PC-9 (cell line): Measurements from ENCODE around the gene PABPN1.

Source experiments
- EZH2 ChIP-seq: fragments of 200-600 bp; sonication (generic); IDR thresholded peaks from 2 replicates; pipeline ENCODE4 v1.8.0; 2017; ENCODE audit warnings: antibody characterized with exemption, low read depth
- TF ChIP-seq, protein P1 (sequence below): fragments of 200-600 bp; sonication (generic); conservative IDR thresholded peaks from 2 replicates; pipeline ENCODE4 v1.6.1; 2017; ENCODE audit warnings: mixed run types, antibody characterized with exemption, mild to moderate bottlenecking, moderate library complexity

DNA sequence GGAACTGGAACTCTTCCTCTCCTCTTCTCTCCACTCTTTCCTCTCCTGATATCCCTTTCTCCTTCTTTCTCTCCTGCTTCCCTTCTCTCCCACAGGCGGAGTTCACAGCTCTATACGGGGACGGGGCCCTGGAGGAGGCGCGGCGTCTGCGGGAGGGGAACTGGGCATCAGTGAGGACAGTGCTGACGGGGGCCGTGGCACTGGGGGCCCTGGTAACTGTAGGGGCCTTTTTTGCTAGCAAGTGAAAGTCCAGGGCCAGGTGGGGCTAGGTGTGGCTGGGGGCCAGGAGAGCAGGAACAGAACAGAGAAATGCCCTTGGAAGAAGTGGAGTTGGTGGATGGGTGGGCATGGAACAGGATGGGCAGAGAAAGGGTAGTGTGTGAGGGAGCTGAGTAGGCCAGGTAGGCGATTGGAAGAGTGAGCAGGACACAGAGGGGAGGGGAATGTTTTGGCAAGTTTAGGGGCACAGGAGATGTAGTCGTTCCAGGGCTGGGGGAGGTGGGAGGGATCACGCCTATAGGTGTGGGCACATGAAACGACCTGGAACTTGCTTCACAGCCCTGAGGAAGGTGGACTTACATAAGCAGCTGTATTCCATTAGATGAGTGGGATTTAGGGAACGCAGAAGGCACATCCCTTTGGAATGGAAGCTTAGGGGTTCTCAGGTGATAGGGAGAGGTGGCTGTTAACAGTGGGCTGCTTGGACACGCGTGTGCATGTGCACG, 12.4 kb upstream of the PABPN1 start:
- no peak for TF ChIP-seq EZH2
- TF ChIP-seq, protein P1, sequence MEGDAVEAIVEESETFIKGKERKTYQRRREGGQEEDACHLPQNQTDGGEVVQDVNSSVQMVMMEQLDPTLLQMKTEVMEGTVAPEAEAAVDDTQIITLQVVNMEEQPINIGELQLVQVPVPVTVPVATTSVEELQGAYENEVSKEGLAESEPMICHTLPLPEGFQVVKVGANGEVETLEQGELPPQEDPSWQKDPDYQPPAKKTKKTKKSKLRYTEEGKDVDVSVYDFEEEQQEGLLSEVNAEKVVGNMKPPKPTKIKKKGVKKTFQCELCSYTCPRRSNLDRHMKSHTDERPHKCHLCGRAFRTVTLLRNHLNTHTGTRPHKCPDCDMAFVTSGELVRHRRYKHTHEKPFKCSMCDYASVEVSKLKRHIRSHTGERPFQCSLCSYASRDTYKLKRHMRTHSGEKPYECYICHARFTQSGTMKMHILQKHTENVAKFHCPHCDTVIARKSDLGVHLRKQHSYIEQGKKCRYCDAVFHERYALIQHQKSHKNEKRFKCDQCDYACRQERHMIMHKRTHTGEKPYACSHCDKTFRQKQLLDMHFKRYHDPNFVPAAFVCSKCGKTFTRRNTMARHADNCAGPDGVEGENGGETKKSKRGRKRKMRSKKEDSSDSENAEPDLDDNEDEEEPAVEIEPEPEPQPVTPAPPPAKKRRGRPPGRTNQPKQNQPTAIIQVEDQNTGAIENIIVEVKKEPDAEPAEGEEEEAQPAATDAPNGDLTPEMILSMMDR = no peak
